GM12878 (cell line): Measurements from ENCODE around the gene PIK3R2. TPM values are rescaled to one million over a fixed set of nuclear protein-coding genes. Genes with fewer than 3 reads are reported as not detected.

ENCODE experiments used
- ATAC-seq: fragments of 200-7000 bp; cut with Tn5 transposase; 3 replicates; pipeline ENCODE4 v1.9.1; 2020; ENCODE audit warnings: mild to moderate bottlenecking, moderate library complexity
- BruUV-seq: library from RNA; stranded (reverse); fragments of 400-500 nt; replicated peaks from 2 replicates; lab custom pipeline; 2021; lab: Mats Ljungman, UMichigan
- CTCF ChIA-PET: fragments of 300-600 bp; sonication (Branson Sonifier 250); formaldehyde crosslinking; extraction: SDS; loops from one replicate; lab custom pipeline; 2021; ENCODE audit warnings: inconsistent platforms; lab: Yijun Ruan, JAX
- POLR2A ChIA-PET: fragments of 350-600 bp; formaldehyde crosslinking; extraction: SDS; loops from one replicate; lab custom pipeline; 2021; ENCODE audit warnings: inconsistent platforms; lab: Charles Lee
- RAD21 ChIA-PET: fragments of 300-600 bp; sonication (Branson Sonifier 250); formaldehyde crosslinking; loops from one replicate; lab custom pipeline; 2023; ENCODE audit warnings: antibody characterized with exemption; ENCODE audit not compliant: unreplicated experiment; lab: Charles Lee
- SMC1A ChIA-PET: fragments of 300-600 bp; sonication (Branson Sonifier 250); formaldehyde crosslinking; loops from one replicate; lab custom pipeline; 2023; ENCODE audit not compliant: unreplicated experiment, uncharacterized antibody; lab: Charles Lee
- DNase-seq: peaks from one replicate; pipeline ENCODE4 v3.0.0-alpha.2; 2011; ENCODE audit warnings: low read depth, low spot score
- FAIRE-seq: peaks from 3 replicates; lab custom pipeline; 2011; peaks lifted over from hg19 to GRCh38; lab: Jason Lieb, UNC
- H2AFZ ChIP-seq: 2 replicates; pipeline ENCODE4 v1.6.0; 2011; ENCODE audit warnings: low read depth, low read length, control low read depth; ENCODE audit not compliant: control insufficient read depth
- H3K27ac ChIP-seq: 2 replicates; pipeline ENCODE4 v1.5.1; 2011; ENCODE audit warnings: control low read depth; ENCODE audit not compliant: control insufficient read depth, insufficient read depth
- H3K27me3 ChIP-seq, 2 experiments: replicated peaks in 1 of 2; 2 replicates each; pipeline versions ENCODE4 v1.6.0 to v1.6.1; 2011; ENCODE audit warnings: low read length in 1 of 2; ENCODE audit not compliant: control insufficient read depth in 2 of 2, insufficient read depth in 2 of 2
- H3K36me3 ChIP-seq, 2 experiments: 2 replicates each; pipeline ENCODE4 v1.5.1; 2011; ENCODE audit warnings: low read length in 1 of 2; ENCODE audit not compliant: control insufficient read depth in 2 of 2, insufficient read depth in 2 of 2
- H3K4me1 ChIP-seq: 2 replicates; pipeline ENCODE4 v1.6.1; 2011; ENCODE audit warnings: mild to moderate bottlenecking, low read length, moderate library complexity, mixed read lengths; ENCODE audit not compliant: control insufficient read depth, insufficient read depth
- H3K4me2 ChIP-seq: 2 replicates; pipeline ENCODE4 v1.6.0; 2011; ENCODE audit warnings: control low read depth; ENCODE audit not compliant: control insufficient read depth, insufficient read depth
- H3K4me3 ChIP-seq: fragments of 200-600 bp; sonication (generic); 2 replicates; pipeline ENCODE4 v1.5.1; 2016
- H3K79me2 ChIP-seq: 2 replicates; pipeline ENCODE4 v1.6.0; 2011; ENCODE audit warnings: low read length; ENCODE audit not compliant: control insufficient read depth, insufficient read depth
- H3K9ac ChIP-seq: 2 replicates; pipeline ENCODE4 v1.8.0; 2011; ENCODE audit warnings: low read length, control low read depth, mixed read lengths; ENCODE audit not compliant: control insufficient read depth, insufficient read depth
- H3K9me3 ChIP-seq: replicated peaks from 3 replicates; pipeline ENCODE4 v1.5.1; 2011; ENCODE audit warnings: mild to moderate bottlenecking, low read length; ENCODE audit not compliant: control insufficient read depth, insufficient read depth
- H4K20me1 ChIP-seq: 2 replicates; pipeline ENCODE4 v1.6.0; 2011; ENCODE audit not compliant: control insufficient read depth, insufficient read depth
- E2F4 ChIP-seq: IDR thresholded peaks from 2 replicates; pipeline ENCODE4 v1.6.1; 2012; ENCODE audit warnings: low read depth, low read length, improper control_type of control experiment
- MLLT1 ChIP-seq: fragments of 450-650 bp; IDR thresholded peaks from 2 replicates; pipeline ENCODE4 v1.6.1; 2016; ENCODE audit warnings: mild to moderate bottlenecking
- SMAD5 ChIP-seq: IDR thresholded peaks from 2 replicates; pipeline ENCODE4 v1.6.1; 2016; ENCODE audit warnings: antibody characterized with exemption, low read depth
- WGBS: methylation state at CpG from one replicate; pipeline ENCODE4 v1.1.6; 2016; ENCODE audit warnings: low lambda C conversion rate; ENCODE audit not compliant: insufficient replicate concordance, insufficient coverage; ENCODE audit errors: missing lambda C conversion rate; 5-methylcytosine and 5-hydroxymethylcytosine counted together
- in situ Hi-C: fragments of 300-500 bp; cut with MboI; formaldehyde crosslinking; loops from 9 replicates; pipeline ENCODE4 v1.14.3; 2018; ENCODE audit warnings: mixed read lengths
- intact Hi-C: fragments of 100-400 bp; cut with micrococcal nuclease; formaldehyde crosslinking; loops from one replicate; pipeline ENCODE4 v1.14.2; 2022; ENCODE audit not compliant: unreplicated experiment
- polyA plus RNA-seq, 11 experiments: library from polyadenylated mRNA; depleted of rRNA in 4 of 11; unstranded in 6 of 11; stranded (reverse) in 5 of 11; fragments of >200 nt; fragmentation: Nextera tagmentation in 4 of 11; fragmentation: Illumina TruSeq in 1 of 11; extraction: Ambion mirVana in 4 of 11; extraction: Trizol in 1 of 11; gene quantifications; 1 replicate in 1 of 11; 2 replicates in 10 of 11; pipeline versions ENCODE4 v1.2.1 to v1.2.3, GENCODE V29; 2011 to 2016; ENCODE audit warnings: inconsistent platforms in 2 of 11, missing spikeins in 2 of 11, low read depth in 1 of 11
- total RNA-seq, 4 experiments: library from RNA; depleted of rRNA in 3 of 4; stranded (reverse); fragments of >200 nt in 3 of 4; fragmentation: Illumina TruSeq in 1 of 4; extraction: Trizol in 1 of 4; gene quantifications; 2 replicates each; pipeline versions ENCODE4 v1.2.1 to v1.2.3, GENCODE V29; 2013 to 2021

PIK3R2 gene
- total and polyA plus RNA-seq, 10 of the 15 experiments (the other 5 are each of a cell fraction or from before 2014, with no cell fraction given): 0.26 to 22.6 (median 2.5) TPM

- no peak for TF ChIP-seq E2F4
These were observed 45.4 kb downstream of the PIK3R2 start (continued) for GRCh38 chr19:18198374-18198773.

- Histone ChIP-seq H3K9ac (no peak overlapping the region), H3K9me3 (no peaks in the 10 kb centered on the region), H3K4me2 (peak overlapping the region; percentile 56; the same call in 1 of the 2 replicates), H3K27me3 (no peaks in the 10 kb centered on the region), H2AFZ (no peak overlapping the region), H3K27ac (no peak overlapping the region), H3K4me3 (peak overlapping the region; percentile 86), H3K36me3 (peaks cover 0 to 12% of the 10 kb centered on the region in 2 experiments; a peak in 2 of 4 replicates), H4K20me1 (no peaks in the 10 kb centered on the region), H3K4me1 (peaks cover 6% of the 10 kb centered on the region), H3K79me2 (peaks cover 9% of the 10 kb centered on the region)
- TF ChIP-seq MLLT1 (0 out of 2 replicates have a peak, but pooled peaks have one; percentile 40), SMAD5 (no peak)
- ChIA-PET SMC1A (interaction anchor here (0.6 to 9.5 kb wide), 3 partner anchors 50 to 126 kb away, joined by 3 to 121 read pairs (median 4); a partner anchor contains a TSS), RAD21 (interaction anchor here (0.8 to 4.9 kb wide), 7 partner anchors 10 to 89 kb away, joined by 3 to 31 read pairs (median 6); partner anchors contain the start of genes JUND and MPV17L2), POLR2A (interaction anchor here (1.3 to 3.4 kb wide), 2 partner anchors 9 to 10 kb away, joined by 7 to 17 read pairs; partner anchors contain the start of gene MPV17L2), CTCF (interaction anchor here (0.7 to 11.7 kb wide), 4 partner anchors 11 to 126 kb away, joined by 3 to 213 read pairs (median 4); a partner anchor contains a TSS)
- no TSS peak for BruUV-seq
- in situ Hi-C loops: no loop called here
- no peak for ATAC-seq
- peak; percentile 31 for FAIRE-seq
- 87% methylated on average over 24 of the region's 24 CpGs for WGBS
- DNase-seq: no peak
- intact Hi-C loops: loop anchor here (10.0 kb wide), 1 partner anchor 212 kb away; the partner anchor contains the start of gene SSBP4
These were observed 49.4 kb downstream of the PIK3R2 start for GRCh38 chr19:18202397-18202777.
